AG09319 (cell line): Measurements from ENCODE around the gene SLC7A6.

Source experiments
- DNase-seq: peaks from one replicate; pipeline ENCODE4 v3.0.0-alpha.2; 2010; ENCODE audit warnings: low read depth; ENCODE audit errors: extremely low read depth
- TF ChIP-seq, protein P1 (sequence below): IDR thresholded peaks from 2 replicates; pipeline ENCODE4 v1.5.1; 2011; ENCODE audit warnings: low read depth, mild to moderate bottlenecking, inconsistent platforms, low read length, moderate library complexity

Gene SLC7A6

DNA sequence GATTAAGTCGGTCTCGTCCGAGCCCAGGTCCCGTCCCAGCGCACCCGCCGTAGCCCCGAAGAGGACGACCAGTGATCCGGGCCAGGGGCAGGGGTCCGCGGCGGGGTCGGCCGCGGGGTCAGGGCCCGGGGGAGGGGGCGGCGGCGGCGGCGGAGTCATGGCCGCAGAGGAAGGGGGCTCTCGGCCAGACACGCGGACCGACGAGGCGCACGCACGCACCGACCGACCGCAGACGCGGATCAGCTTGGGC, 28.5 kb upstream of the SLC7A6 start, which contains the start of gene ESRP2:
Gene ESRP2 (minus strand): TSS at position 241 of the 250 bp plus-strand sequence. CDS start 82 bp downstream, at position 159.
- TF ChIP-seq, protein P1, sequence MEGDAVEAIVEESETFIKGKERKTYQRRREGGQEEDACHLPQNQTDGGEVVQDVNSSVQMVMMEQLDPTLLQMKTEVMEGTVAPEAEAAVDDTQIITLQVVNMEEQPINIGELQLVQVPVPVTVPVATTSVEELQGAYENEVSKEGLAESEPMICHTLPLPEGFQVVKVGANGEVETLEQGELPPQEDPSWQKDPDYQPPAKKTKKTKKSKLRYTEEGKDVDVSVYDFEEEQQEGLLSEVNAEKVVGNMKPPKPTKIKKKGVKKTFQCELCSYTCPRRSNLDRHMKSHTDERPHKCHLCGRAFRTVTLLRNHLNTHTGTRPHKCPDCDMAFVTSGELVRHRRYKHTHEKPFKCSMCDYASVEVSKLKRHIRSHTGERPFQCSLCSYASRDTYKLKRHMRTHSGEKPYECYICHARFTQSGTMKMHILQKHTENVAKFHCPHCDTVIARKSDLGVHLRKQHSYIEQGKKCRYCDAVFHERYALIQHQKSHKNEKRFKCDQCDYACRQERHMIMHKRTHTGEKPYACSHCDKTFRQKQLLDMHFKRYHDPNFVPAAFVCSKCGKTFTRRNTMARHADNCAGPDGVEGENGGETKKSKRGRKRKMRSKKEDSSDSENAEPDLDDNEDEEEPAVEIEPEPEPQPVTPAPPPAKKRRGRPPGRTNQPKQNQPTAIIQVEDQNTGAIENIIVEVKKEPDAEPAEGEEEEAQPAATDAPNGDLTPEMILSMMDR = no peak

DNA sequence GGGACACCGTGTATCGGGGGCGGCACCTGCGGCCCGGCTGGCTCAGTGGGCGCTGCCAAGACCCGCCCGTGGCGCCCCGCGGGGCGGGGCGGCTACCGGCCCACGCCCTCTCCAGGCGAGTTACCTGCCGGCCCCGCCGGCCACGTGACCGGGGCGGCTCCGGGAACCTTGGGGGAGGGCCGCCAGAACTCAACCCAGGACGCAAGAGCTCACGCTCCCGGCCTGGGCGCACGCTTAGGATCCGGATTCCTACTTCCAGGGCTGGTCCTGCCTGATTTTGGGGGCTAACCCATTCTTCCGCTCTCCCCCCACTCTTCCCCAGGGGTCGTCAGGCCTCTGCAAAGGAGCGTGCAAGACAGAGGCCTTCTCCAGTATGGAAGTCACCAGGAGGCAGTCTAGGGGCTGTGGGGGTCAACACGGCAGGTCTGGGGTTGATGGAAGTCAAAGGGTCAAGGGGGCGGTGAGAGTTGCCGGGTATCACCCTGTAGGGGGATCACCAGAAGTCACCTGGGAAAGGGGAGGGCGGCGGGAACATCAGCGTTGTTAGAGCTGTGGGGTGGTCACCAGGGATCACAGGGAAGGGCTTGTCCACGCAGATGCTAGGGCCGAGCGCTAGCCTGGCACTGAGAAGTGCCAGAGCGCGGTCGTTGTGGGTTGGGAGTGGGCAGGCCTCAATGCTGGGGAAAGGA, 28.0 kb upstream of the SLC7A6 start:
- TF ChIP-seq, protein P1 = no peak
- no peak for DNase-seq

More for the DNA sequence above, 28.5 kb upstream of the SLC7A6 start, which contains the start of gene ESRP2:
- no peak for DNase-seq

DNA sequence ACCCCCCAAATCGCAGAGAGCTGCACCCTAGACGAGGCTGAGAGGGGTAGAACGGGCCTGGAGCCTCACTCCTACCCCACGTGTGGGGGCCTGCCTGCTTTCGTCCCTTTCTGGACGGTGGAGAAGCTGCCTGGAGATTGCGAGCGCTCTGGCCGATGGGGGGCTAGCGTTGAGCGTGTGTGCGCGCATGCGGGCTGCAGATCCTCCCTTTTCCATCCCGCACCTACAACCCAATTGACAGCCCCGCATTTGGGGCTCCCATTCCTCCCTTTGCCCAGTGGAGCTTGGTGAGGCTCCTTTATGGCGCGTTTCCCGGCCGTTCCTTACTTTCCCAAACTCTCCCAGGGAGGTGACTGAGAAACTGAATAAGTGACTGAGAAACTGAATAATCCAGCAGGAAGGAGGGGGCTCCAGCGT, 27.5 kb upstream of the SLC7A6 start:
- TF ChIP-seq, protein P1 = no peak
- DNase-seq = no peak

DNA sequence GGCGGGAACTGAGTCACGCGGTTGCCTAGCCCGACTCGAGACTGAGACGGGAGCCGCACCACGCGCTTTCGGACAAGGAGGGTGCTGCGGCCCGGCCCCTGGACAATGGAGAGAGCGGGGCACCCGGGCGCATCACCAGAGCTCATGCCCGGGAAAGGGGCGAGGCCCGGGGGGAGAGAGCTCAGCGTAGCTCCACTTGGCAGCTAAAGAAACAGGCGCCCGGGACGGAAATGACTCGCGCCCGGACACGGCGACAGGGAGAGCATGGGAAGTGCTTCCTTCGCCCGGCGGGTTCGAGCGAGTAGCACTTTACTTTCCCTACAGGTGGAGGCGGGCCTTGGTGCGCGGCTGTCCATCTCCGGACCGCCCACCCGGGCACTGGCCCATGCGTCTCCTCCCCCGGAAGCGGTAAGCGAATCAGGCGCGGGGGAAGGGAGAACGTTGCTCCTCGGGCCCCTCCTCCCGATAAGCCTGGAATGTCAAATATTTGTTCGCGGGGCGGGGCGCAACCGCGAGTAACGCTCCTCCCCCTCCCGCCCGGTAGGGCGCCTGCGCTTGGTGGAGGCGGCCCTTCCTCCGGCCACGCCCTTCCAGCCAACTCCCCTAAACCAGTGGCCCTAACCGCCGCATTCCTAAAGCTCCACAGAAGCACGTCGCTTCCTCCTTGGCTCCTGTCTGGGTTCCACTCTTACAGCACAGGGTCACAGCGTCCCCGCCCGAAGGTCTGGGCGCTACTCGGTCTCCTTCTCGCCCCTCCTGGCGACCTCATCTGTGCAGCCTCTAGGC, 26.9 kb upstream of the SLC7A6 start:
- TF ChIP-seq, protein P1 = no peak
- DNase-seq = peak; percentile 92

DNA sequence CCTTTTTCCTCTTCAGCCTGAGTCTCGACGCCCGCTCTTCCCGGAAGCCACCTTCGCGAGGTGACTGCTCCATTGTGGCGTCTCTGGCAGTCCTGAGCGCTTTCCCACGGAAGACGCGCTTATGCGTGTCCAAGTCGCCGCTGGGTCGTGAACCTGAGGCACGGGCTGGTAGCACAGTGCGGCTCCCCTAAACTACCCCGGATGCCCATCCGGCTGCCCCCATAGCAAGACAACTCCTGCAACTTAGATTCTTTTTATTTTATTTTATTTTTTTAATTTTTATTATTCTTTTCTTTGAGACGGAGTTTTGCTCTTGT, 26.3 kb upstream of the SLC7A6 start:
- TF ChIP-seq, protein P1 = no peak

DNA sequence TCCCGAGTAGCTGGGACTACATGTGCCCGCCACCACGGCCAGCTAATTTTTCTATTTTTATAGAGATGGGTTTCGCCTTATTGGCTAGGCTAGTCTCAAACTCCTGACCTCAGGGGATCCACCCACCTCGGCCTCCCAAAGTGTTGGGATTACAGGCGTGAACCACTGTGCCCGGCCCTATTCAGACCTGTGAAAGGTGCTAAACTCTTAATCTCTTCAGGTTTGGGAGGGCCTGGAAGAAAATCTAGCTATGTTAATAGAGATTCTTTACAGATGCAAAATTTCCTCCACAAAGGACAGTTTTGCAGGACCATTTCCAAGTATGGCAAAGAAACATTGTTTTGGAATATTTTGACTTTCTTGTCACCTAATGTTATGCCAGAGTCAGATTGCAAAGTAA, 22.2 kb upstream of the SLC7A6 start:
- DNase-seq = no peak
- TF ChIP-seq, protein P1 = no peak

More for the DNA sequence above, 26.3 kb upstream of the SLC7A6 start:
- no peak for DNase-seq
